ENCODE results near the gene PPIL1. TPM values are rescaled to one million over a fixed set of nuclear protein-coding genes. Genes with fewer than 3 reads are reported as not detected.

PPIL1 gene
- total RNA-seq, 1 donor from 2014 or later: 49.5 TPM

Other genes with a start within 250 kb of the PPIL1 start
- gene CDKN1A, start 196.1 kb downstream of the PPIL1 start, total RNA-seq: 1,168 and 1,214 TPM in 2 replicates
- gene RAB44, start 177.0 kb downstream of the PPIL1 start, total RNA-seq: 0.07 TPM in 1 of 2 replicates, not detected in the other
- 0.13 and 1.4 TPM in 2 replicates for gene CPNE5, start 35.4 kb downstream of the PPIL1 start, total RNA-seq
- 31.4 and 42.5 TPM in 2 replicates for gene C6orf89, start 11.1 kb upstream of the PPIL1 start, total RNA-seq
- gene PI16, start 79.9 kb upstream of the PPIL1 start, total RNA-seq: not detected in 2 replicates
- gene MTCH1, start 111.4 kb upstream of the PPIL1 start, total RNA-seq: 172 and 173 TPM in 2 replicates
- 0.04 and 0.68 TPM in 2 replicates for gene FGD2, start 130.9 kb upstream of the PPIL1 start, total RNA-seq

Data from kidney epithelial cell (primary cell).